Measurements from ENCODE around the gene DSCAM. TPM values are rescaled to one million over a fixed set of nuclear protein-coding genes. Genes with fewer than 3 reads are reported as not detected.
"Not testable (repeated sequence)": the region's sequence is repeated elsewhere in the genome, so short reads cannot be mapped to it uniquely, and the experiment has no call there.

The DSCAM gene
- total RNA-seq, 1 experiment from 2014 or later, result not detected

GRCh38 chr21:40445349-40445921, 401.5 kb downstream of the DSCAM start:
- CTCF ChIA-PET, result no interaction called here
- Histone ChIP-seq H3K9me3 (ENCODE audit: control insufficient read depth in 1 of 2, insufficient read depth in 1 of 2, low read depth in 1 of 2, low read length in 2 of 2) (peaks cover 8 to 41% of the 10 kb centered on the region in 2 experiments; a peak in 2 of 4 replicates), H3K9me2 (ENCODE audit: insufficient read depth) (no peaks in the 10 kb centered on the region), H3K79me2 (ENCODE audit: insufficient read depth, low read length) (no peaks in the 10 kb centered on the region), H3K27ac (ENCODE audit: low read depth, low read length) (no peak overlapping the region), H4K20me1 (ENCODE audit: insufficient read depth) (no peaks in the 10 kb centered on the region), H3K27me3 (ENCODE audit: insufficient read depth, low read length) (no peaks in the 10 kb centered on the region), H2AFZ (ENCODE audit: low read depth, low read length, poor library complexity, severe bottlenecking) (no peak overlapping the region), H3K4me1 (ENCODE audit: control insufficient read depth in 1 of 2, insufficient read depth in 2 of 2, low read length in 2 of 2) (no peaks in the 10 kb centered on the region), H3K36me3 (ENCODE audit: control insufficient read depth in 1 of 2, insufficient read depth in 2 of 2, low read length in 2 of 2) (no peaks in the 10 kb centered on the region), H3K4me3 (replicated peaks in 1 of 2; ENCODE audit: low read depth in 1 of 2, low read length in 2 of 2) (no peak overlapping the region), H3K9ac (ENCODE audit: low read length) (no peak overlapping the region), H3K4me2 (ENCODE audit: low read length) (no peak overlapping the region)
- POLR2A ChIA-PET, result no interaction called here
- DNase-seq (ENCODE audit: low read depth, low spot score) (no peak), ATAC-seq (no peak)
- RAD21 ChIA-PET (ENCODE audit: low non-redundant PET in 1 of 2, low total read pairs in 2 of 2, uncharacterized antibody in 2 of 2, unreplicated experiment in 2 of 2), result no interaction called here
- intact Hi-C loops (cut with micrococcal nuclease), result no loop called here
- no peak for TF ChIP-seq RAD21 (IDR thresholded peaks at IDR 0.05; ENCODE audit: low read depth)
- no peak for TF ChIP-seq JUND (IDR thresholded peaks at IDR 0.05)
- TF ChIP-seq POLR2A (IDR thresholded peaks at IDR 0.05; ENCODE audit: borderline replicate concordance, extremely low read depth, insufficient read depth, insufficient read length), result no peak
- no peak for TF ChIP-seq ELF1 (IDR thresholded peaks at IDR 0.05; ENCODE audit: borderline replicate concordance, low read depth)
- TF ChIP-seq CEBPB (IDR thresholded peaks at IDR 0.05; ENCODE audit: low read depth), result no peak
- no peak for TF ChIP-seq ATF3 (IDR thresholded peaks at IDR 0.05)
- TF ChIP-seq POLR2AphosphoS5 (IDR thresholded peaks at IDR 0.05; ENCODE audit: low read depth, low read length), result no peak
- TF ChIP-seq ZFX (IDR thresholded peaks at IDR 0.05), result no peak
- no peak for TF ChIP-seq ZNF274 (IDR thresholded peaks at IDR 0.05; ENCODE audit: low read depth, low read length)
- no peak for TF ChIP-seq CBX3 (IDR thresholded peaks at IDR 0.05; ENCODE audit: low read depth)
- no peak for TF ChIP-seq ZBTB33 (IDR thresholded peaks at IDR 0.05; ENCODE audit: extremely low read depth, insufficient replicate concordance, low read length)
- no peak for TF ChIP-seq CTCF (IDR thresholded peaks at IDR 0.05 in 2 of 3, conservative IDR thresholded peaks at IDR 0.05 in 1 of 3; ENCODE audit: borderline replicate concordance in 1 of 3, insufficient read depth in 1 of 3, low read depth in 2 of 3, low read length in 2 of 3)
- TF ChIP-seq SIN3A (IDR thresholded peaks at IDR 0.05; ENCODE audit: low read depth), result no peak
- no peak for TF ChIP-seq SRF (IDR thresholded peaks at IDR 0.05; ENCODE audit: low read depth)
- no peak for TF ChIP-seq EGR1 (IDR thresholded peaks at IDR 0.05; ENCODE audit: low read depth)
- no TSS peak for BruUV-seq (replicated peaks)

GRCh38 chr21:40439581-40439980, 407.4 kb downstream of the DSCAM start:
- H3K27ac ChIP-seq (ENCODE audit: low read depth, low read length); RAD21 ChIA-PET (ENCODE audit: low non-redundant PET in 1 of 2, low total read pairs in 2 of 2, uncharacterized antibody in 2 of 2, unreplicated experiment in 2 of 2); H3K36me3 ChIP-seq (ENCODE audit: control insufficient read depth in 1 of 2, insufficient read depth in 2 of 2, low read length in 2 of 2); H2AFZ ChIP-seq (ENCODE audit: low read depth, low read length, poor library complexity, severe bottlenecking); BruUV-seq (replicated peaks); H3K9ac ChIP-seq (ENCODE audit: low read length); H3K27me3 ChIP-seq (ENCODE audit: insufficient read depth, low read length); H4K20me1 ChIP-seq (ENCODE audit: insufficient read depth); H3K4me1 ChIP-seq (ENCODE audit: control insufficient read depth in 1 of 2, insufficient read depth in 2 of 2, low read length in 2 of 2); intact Hi-C loops (cut with micrococcal nuclease); POLR2A ChIA-PET; H3K4me2 ChIP-seq (ENCODE audit: low read length); H3K9me2 ChIP-seq (ENCODE audit: insufficient read depth); CTCF ChIA-PET; ATAC-seq; DNase-seq (ENCODE audit: low read depth, low spot score); H3K4me3 ChIP-seq (replicated peaks in 1 of 2; ENCODE audit: low read depth in 1 of 2, low read length in 2 of 2); H3K79me2 ChIP-seq (ENCODE audit: insufficient read depth, low read length): not testable (repeated sequence)
- peaks cover 20 to 32% of the 10 kb centered on the region in 2 experiments; a peak in 2 of 4 replicates for H3K9me3 ChIP-seq (ENCODE audit: control insufficient read depth in 1 of 2, insufficient read depth in 1 of 2, low read depth in 1 of 2, low read length in 2 of 2)

All from HCT116 (cell line).